Stimulated activated CD4-positive, alpha-beta T cell treated with anti-CD3 and anti-CD28 coated beads, Interleukin-15, amount 100 ng/mL, for 48 hours (primary cell): ENCODE results near the gene CNTNAP2.

Experiments
- DNase-seq, 2 donors: peaks; one replicate each; pipeline ENCODE4 v3.0.0-alpha.2; 2020; ENCODE audit warnings: low read depth in 2 of 2

The CNTNAP2 gene

GRCh38 chr7:148142660-148143248 lies 2026.2 kb downstream of the CNTNAP2 start:
- DNase-seq = no peak

DNA sequence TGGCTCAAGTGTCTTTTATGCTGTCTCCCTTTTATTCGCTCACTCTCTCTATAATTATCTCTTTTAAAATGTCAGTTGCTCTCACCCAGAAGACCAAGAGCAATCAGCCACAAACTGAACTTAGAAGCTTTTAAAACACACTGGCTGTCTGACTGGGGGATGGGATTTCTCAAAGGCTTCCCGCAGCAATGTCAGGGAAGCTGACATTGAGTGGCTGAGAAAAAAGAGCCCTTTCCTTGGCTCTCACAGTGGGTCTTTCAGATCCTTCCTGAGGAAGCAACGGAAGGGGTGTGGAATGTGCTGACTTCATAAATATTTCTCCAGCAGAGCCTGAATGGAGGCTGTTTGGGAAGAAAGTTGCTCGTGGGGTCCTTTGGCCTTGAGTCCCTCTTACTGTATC lies 2028.2 kb downstream of the CNTNAP2 start:
- no peak for DNase-seq

DNA sequence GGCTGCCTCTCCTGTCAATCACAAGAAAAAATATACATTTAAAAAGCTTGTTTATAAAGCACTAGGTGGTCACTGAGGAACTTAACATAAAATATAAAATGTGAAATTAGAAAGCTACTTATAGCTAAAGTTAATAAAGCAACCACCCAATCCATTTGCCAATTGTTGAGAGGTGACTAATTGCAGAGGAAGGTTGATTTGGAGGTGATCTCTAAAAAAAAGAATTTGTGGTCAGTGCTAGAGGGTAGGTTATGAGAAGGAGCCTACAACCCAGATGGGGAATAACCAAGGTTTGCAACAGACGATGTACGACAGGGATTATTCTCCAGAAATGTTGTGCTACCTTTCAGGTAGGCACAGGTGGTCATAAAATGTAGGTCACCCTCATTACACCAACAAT lies 2029.7 kb downstream of the CNTNAP2 start:
- DNase-seq = no peak

GRCh38 chr7:148147438-148147837 lies 2030.8 kb downstream of the CNTNAP2 start:
- no peak for DNase-seq

- DNase-seq = no peak
These were observed 2031.9 kb downstream of the CNTNAP2 start for GRCh38 chr7:148148456-148148855.

DNA sequence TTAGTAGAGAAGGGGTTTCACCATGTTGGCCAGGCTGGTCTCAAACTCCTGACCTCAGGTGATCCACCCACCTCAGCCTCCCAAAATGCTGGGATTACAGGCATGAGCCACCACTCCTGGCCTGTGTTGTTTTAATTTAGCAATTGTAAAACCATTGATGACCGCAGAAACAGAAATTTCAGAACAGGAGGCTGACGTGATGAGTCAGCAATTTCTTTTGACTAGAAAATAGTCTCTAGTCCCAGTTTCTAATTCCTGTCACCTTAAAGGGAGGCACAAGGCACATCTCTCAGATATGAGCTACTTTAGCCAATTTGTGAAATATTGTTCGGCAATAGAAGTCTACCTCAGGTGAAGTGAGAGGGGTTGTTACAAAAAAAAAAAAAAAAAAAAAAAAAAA lies 2033.1 kb downstream of the CNTNAP2 start:
- DNase-seq = no peak

GRCh38 chr7:148151778-148152177 lies 2035.2 kb downstream of the CNTNAP2 start:
- DNase-seq = no peak

DNA sequence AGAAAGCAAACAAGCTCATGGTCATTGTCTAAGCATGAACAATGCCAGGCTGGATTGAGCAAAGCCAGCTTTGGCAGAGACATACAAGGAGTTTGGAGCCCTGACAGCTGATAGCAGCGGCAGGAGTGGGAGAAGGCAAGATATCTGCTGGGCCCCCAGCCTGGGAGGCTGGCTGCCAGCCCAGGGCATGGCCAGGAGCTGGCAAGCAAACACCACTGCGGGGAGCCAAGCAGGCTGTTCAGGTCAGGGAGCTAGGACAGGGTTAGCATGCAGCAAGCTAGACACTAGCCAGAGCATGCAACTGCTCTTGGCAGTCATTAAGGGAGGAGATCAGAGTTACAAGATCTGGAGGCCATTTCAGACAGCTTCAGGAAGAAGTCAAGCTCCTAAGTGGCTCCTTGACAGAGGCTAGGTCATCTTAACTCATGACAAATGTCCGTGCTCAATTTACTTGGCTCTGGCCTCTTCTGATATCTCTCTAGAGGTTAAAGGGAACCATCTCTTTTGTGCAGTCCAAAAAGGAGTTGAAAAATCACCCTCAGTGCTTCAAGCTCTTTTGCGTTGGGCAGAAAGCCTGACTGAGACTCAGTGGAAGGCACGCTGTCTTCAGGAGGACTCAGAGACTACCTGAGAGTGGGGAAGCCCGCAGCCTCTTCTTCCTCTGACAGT lies 2037.1 kb downstream of the CNTNAP2 start:
- DNase-seq = no peak

DNA sequence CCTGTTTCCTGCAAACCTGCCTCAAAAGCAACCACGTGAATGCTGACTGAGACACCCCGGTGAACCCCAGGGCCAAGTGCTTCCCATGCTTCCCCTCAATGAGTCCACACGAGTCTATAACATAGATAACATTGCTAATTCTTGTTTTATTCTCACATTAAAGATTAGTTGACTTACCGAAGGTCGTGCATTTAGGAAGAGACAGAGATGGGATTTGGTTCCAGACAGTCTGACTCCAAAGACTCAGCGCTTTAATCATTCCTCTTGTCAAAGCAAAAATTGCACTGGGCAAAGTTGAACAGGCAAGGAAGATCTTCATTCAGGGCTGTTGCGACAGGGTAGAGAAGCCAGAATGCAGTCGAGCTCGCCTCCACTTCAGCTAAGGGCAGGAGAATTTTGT lies 2038.4 kb downstream of the CNTNAP2 start:
- no peak for DNase-seq

- DNase-seq = no peak
These were observed 2039.2 kb downstream of the CNTNAP2 start for GRCh38 chr7:148155826-148156225.

GRCh38 chr7:148156233-148156632 lies 2039.6 kb downstream of the CNTNAP2 start:
- DNase-seq = no peak

DNA sequence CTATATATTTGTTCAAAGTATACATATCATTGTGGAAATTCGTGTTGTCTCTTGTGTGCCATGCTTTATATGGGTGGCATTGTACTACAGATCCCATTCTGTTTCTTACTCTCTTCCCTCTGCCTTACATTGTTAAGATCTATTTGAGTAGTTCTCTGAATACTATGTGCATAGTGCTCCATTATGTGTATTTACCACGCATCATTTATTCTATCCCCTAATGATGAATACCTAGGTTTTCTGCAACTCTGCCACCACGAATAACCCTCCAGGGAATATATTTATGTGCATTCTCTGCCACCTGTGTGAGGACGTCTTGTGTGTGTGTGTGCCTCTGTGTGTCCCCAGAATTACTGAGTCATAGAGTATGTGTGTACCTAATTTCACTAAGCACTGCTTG lies 2042.7 kb downstream of the CNTNAP2 start:
- no peak for DNase-seq

- no peak for DNase-seq
These were observed 2045.2 kb downstream of the CNTNAP2 start for GRCh38 chr7:148161776-148162175.

GRCh38 chr7:148162808-148163207 lies 2046.2 kb downstream of the CNTNAP2 start:
- no peak for DNase-seq

GRCh38 chr7:148163246-148163645 lies 2046.6 kb downstream of the CNTNAP2 start:
- DNase-seq = no peak

DNA sequence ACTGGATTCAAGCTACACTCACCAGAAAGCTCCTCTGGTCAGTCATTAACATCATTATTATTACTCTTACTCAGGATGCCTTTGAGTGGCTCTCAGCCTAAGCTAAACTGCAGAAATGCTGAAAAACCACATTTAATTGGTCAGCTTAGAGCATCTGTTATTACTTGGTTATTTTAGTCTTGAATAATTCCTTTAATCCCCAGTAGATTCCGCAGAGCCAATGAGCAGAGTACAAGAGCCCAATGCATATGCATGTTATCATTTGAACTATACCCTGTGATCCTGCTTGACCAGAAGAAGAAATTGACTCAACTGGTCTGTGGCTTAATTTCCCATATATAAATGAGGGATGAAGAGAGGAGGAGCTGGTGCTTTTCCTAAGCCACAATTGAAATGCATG lies 2056.3 kb downstream of the CNTNAP2 start:
- no peak for DNase-seq

- no peak for DNase-seq
These were observed 2056.8 kb downstream of the CNTNAP2 start for GRCh38 chr7:148173369-148173768.

GRCh38 chr7:148174376-148174775 lies 2057.8 kb downstream of the CNTNAP2 start:
- DNase-seq = no peak

- DNase-seq = no peak
These were observed 2058.9 kb downstream of the CNTNAP2 start for GRCh38 chr7:148175512-148175911.

- no peak for DNase-seq
These were observed 2061.4 kb downstream of the CNTNAP2 start for GRCh38 chr7:148177972-148178371.

DNA sequence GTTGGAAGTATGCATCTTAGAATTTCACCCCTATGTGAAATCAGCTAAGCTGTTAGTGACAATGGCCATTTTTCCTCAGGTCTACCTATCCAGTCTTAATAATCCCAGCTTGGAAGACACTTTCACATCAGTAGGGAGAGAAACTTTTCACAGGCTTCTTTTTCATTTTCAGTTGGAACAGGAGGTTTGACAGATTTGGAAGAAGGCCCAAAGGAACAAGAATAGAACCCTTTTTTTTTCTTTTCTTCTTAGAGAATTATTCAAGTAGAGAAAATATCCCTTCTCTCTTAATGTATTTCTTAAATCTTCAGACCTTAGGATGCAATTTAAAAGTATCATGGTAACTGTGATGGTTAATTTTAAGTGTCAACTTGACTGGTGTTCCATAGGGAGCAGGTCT lies 2063.5 kb downstream of the CNTNAP2 start:
- no peak for DNase-seq

DNA sequence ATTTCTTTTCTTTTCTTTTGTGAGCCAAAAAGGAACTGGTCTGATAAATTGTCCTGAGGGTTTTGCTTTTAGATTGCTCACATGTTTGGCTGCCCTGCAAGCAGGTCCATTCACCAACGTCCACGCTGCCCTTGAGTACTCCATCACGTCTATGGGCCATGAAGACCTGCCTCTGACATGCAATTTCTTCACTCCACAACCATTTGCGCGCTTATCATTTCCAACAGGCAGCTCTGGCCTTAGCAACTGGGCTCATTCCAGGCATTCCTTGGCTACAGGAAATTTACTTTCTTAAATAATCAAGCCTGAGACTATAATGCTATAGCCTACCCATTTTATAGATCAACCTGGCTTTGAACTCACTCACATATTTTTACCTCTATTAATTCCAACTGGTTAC lies 2065.7 kb downstream of the CNTNAP2 start:
- DNase-seq = no peak

DNA sequence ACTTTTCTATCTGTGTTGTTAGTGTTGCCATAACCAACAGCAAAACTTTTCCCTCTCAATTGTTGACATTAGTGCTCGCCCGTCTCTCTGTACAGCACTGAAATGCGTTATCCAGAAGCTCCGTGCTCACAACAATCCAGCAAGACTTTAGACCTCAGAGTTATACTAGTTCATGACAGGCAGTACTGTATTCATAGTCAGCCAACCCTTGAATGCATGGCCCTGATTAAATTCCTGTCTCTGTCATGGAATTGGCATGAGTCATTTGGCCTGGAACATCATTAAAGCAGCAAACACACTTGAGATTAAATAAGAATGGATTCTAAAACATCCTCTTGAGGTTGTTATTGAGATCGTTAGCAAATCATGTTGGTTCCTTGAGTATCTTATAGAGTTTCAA lies 2068.4 kb downstream of the CNTNAP2 start:
- no peak for DNase-seq

DNA sequence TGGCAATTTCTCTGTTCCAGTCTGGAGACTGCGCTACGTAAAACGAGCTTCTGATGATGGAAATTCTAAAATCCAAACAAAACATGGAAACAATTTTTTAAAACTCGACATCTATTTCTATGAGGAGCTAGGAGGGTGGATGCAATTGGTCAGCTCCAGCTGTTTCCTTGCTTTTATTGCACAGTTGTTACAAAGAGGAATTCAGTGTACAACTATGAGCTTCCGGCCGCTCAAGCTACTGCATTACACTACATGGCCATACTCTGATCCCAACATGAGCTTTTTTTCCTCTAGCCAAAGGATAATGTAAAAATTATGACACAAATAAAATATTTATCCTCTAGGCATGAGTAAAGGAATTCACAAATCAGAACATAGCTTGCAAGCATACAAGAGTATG lies 2070.9 kb downstream of the CNTNAP2 start:
- DNase-seq = no peak
